ENCODE measurements around the gene DGKD.

The DGKD gene

GRCh38 chr2:233428438-233428837 lies 74.1 kb downstream of the DGKD start:
- no peak for DNase-seq (ENCODE audit: low read depth in 2 of 2)

GRCh38 chr2:233429175-233429897 lies 75.0 kb downstream of the DGKD start:
- DNase-seq (ENCODE audit: low read depth in 2 of 2): no peak

DNA sequence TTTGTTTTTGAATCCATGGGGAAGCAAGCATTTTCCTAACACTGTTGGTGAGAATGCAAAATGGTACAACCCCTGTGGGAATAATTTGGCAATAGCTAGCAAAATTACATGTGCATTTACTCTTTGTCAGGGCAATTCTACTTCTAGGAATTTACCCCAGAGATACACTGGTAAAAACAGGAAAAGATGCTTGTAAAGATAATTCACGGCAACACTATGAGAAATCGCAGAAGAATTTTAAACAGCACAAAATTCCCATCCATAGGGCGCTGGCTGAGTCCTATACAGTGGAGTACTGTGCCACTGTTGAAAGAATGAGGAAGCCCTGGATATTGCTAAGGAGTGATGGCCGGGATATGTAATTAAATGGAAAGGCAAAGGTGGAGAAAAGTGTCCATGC lies 75.8 kb downstream of the DGKD start:
- no peak for DNase-seq (ENCODE audit: low read depth in 2 of 2)

- no peak for DNase-seq (ENCODE audit: low read depth in 2 of 2)
Measured at GRCh38 chr2:233430651-233431050, 76.4 kb downstream of the DGKD start.

DNA sequence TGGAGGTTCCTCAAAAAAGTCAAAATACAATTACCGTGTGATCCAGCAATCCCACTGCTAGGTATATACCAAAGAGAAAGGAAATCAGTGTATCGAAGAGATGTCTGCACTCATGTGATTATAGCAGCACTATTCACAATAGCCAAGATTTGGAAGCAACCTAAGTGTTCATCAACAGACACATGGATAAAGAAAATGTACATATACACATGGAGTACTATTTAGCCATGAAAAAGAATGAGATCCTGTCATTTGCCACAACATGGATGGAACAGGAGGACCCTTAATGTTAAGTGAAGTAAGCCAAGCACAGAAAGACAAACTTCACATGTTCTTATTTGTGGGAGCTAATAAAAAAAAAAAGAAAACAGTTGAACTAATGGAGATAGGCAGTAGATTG lies 78.7 kb downstream of the DGKD start:
- DNase-seq (ENCODE audit: low read depth in 2 of 2): no peak

GRCh38 chr2:233433794-233434193 lies 79.5 kb downstream of the DGKD start:
- no peak for DNase-seq (ENCODE audit: low read depth in 2 of 2)

GRCh38 chr2:233434666-233435330 lies 80.5 kb downstream of the DGKD start:
- DNase-seq (ENCODE audit: low read depth in 2 of 2): no peak

GRCh38 chr2:233435436-233436190 lies 81.3 kb downstream of the DGKD start:
- DNase-seq (ENCODE audit: low read depth in 2 of 2): no peak

DNA sequence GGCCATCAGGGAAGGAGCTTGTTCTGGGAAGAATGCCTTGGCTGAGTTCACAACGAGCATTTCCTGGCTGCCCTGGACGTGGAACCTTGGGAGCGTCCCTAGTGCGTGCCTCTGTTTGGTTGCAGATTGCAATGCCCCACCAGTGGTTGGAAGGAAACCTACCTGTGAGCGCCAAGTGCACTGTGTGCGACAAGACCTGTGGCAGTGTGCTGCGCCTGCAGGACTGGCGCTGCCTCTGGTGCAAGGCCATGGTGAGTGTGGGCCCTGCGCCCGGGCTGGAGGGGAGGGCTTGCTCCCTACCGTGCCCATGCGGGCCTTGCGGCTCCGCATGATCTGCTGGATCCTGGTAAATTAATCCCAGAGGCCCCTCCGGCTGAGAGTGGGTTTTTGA lies 81.9 kb downstream of the DGKD start:
- DNase-seq (ENCODE audit: low read depth in 2 of 2): no peak

- no peak for DNase-seq (ENCODE audit: low read depth in 2 of 2)
Measured at GRCh38 chr2:233436691-233437438, 82.6 kb downstream of the DGKD start.

GRCh38 chr2:233437439-233437955 lies 83.2 kb downstream of the DGKD start:
- DNase-seq (ENCODE audit: low read depth in 2 of 2): no peak

DNA sequence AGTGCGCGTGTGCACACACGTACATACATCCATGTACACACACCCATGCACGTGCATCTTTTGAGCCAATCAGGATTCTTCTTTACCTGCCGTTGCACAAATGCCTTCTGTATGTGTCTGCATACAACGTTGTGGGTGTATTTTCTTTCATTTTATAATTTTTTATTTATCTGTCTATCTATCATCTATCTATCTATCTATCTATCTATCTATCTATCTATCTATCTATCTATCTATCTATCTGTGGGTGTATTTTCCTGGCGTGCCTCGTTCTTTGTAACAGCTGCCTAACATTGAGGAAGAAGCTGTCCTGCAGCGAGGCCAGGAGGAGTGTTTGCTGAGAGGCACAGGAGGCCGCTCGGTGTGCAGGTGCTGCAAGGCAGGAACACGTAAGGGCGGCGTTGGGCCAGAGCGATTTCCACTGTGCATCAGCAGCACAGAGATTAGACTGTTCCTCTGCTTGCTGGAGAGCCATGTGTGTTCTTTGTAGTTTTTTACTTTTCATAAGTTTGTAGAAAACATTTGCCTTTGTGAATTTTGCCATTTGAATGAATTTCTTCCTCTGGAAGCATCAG lies 84.4 kb downstream of the DGKD start:
- no peak for DNase-seq (ENCODE audit: low read depth in 2 of 2)

DNA sequence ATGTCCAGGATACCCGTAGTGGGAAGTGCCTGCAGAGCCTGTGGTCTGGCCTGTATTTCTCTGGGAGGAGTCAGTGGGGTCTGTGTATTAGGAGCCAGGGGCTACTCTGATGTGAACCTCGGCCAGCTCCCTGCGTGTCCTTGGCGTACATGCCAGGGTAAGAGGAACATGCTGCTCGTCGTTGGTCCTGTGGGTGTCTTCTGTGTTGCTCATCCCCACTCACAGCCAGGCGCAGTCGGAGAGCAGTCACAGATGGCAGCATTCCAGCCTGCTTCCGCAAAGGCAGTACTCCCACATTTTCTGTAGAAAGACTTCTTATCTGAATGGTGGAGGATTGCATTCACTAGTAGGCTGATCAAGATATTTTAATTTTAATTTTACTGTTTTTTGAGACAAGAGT lies 84.9 kb downstream of the DGKD start:
- DNase-seq (ENCODE audit: low read depth in 2 of 2): no peak

- DNase-seq (ENCODE audit: low read depth in 2 of 2): no peak
Measured at GRCh38 chr2:233440314-233440713, 86.0 kb downstream of the DGKD start.

DNA sequence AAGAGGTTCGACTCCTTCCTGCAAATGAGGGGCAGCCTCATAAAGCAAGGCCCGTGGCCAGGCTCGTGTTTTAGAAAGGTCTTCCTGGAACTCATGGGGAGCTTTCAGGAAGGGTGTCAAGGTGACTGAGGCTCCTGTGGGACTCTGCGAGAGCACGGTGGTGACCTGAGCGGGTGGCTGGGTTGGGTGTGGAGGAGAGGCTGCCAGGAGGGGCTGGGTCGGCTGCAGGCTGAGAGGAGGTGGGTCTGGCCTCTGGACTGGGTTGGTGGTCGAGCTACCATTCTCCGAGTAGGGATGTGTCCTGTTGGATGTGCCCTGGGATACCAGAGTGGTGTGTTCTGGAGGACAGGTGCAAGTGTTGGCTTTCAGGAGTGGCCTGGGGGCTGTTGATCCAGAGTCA lies 86.4 kb downstream of the DGKD start:
- no peak for DNase-seq (ENCODE audit: low read depth in 2 of 2)

- DNase-seq (ENCODE audit: low read depth in 2 of 2): no peak
Measured at GRCh38 chr2:233441161-233442027, 87.1 kb downstream of the DGKD start.

GRCh38 chr2:233442028-233442310 lies 87.7 kb downstream of the DGKD start:
- DNase-seq (ENCODE audit: low read depth in 2 of 2): no peak

GRCh38 chr2:233443511-233444183 lies 89.4 kb downstream of the DGKD start:
- peak; percentile 65 to 71 for DNase-seq (ENCODE audit: low read depth in 2 of 2)

- DNase-seq (ENCODE audit: low read depth in 2 of 2): no peak
Measured at GRCh38 chr2:233444501-233444900, 90.2 kb downstream of the DGKD start.

DNA sequence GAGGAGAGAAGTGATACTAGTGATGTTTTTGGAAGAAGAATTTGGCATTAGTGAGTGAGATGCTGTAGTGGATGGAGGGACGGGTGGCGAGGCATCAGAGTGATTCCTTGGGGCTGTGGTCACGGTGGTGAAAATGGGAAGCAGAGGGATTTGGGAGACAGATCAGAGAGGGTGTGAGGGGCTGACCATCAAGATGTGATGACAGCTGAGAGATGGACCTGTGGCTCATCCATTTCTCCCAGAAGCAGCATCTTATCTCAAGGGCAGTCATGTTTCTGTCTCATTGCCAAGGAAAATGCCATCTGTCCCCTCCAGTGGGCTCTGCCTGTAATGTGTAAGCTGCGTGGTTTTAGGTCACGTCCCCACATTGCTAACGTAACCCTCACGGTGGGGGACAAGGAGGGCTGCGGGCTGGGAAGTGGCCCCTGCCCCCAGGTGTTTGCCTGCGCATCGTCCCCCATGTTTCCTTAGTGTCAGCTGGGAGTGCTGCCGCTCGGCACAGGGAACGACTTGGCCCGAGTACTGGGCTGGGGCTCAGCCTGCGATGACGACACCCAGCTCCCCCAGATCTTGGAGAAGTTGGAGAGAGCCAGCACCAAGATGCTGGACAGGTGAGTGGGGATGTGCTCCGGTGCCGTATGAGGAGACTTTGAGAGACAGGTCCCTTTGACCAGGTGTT lies 91.0 kb downstream of the DGKD start:
- DNase-seq (ENCODE audit: low read depth in 2 of 2): no peak
